Sigmoid colon (tissue), 7 donors: Measurements from ENCODE around the gene IL1RAPL2. TPM values are rescaled to one million over a fixed set of nuclear protein-coding genes. Genes with fewer than 3 reads are reported as not detected.
A peak's percentile ranks its signal among the peaks of the same experiment; 100 is the strongest.

Experiments
- DNase-seq: peaks from one replicate; pipeline ENCODE4 v3.0.0-alpha.2; 2019
- H3K27ac ChIP-seq, 4 donors: fragments of 200-600 bp; sonication (generic); one replicate each; pipeline ENCODE4 v1.5.1; 2016 to 2019; ENCODE audit warnings: mild to moderate bottlenecking in 1 of 4
- H3K27me3 ChIP-seq, 3 donors: fragments of 200-600 bp; sonication (generic); one replicate each; pipeline ENCODE4 v1.5.1; 2019; ENCODE audit warnings: mild to moderate bottlenecking in 1 of 3
- H3K36me3 ChIP-seq, 4 donors: fragments of 200-600 bp; sonication (generic); one replicate each; pipeline ENCODE4 v1.5.1; 2016 to 2019
- H3K4me1 ChIP-seq, 4 donors: fragments of 200-600 bp; sonication (generic); one replicate each; pipeline ENCODE4 v1.5.1; 2017 to 2019
- H3K4me3 ChIP-seq, 4 donors: fragments of 200-600 bp; sonication (generic); one replicate each; pipeline ENCODE4 v1.5.1; 2017 to 2019; ENCODE audit warnings: mild to moderate bottlenecking in 2 of 4, moderate library complexity in 1 of 4
- H3K9me3 ChIP-seq, 4 donors: fragments of 200-600 bp in 3 of 4; sonication (generic) in 3 of 4; one replicate each; pipeline versions ENCODE4 v1.5.1 to v1.6.1; 2013 to 2019
- EP300 ChIP-seq, 4 donors: sonication (generic); formaldehyde crosslinking; IDR thresholded peaks; one replicate each; pipeline ENCODE4 v1.6.1; 2017; ENCODE audit warnings: antibody characterized with exemption in 4 of 4
- POLR2A ChIP-seq, 2 donors: fragments of 450-650 bp; IDR thresholded peaks; one replicate each; pipeline ENCODE4 v1.6.1; 2016; ENCODE audit warnings: antibody characterized with exemption in 2 of 2, mild to moderate bottlenecking in 2 of 2, moderate library complexity in 2 of 2
- POLR2AphosphoS5 ChIP-seq, 4 donors: sonication (generic); formaldehyde crosslinking; IDR thresholded peaks; one replicate each; pipeline ENCODE4 v1.6.1; 2017; ENCODE audit warnings: antibody characterized with exemption in 4 of 4
- WGBS, 2 donors: extraction: QIAGEN DNeasy Blood & Tissue Kit; methylation state at CpG; one replicate each; pipeline ENCODE4 v1.1.7; 2013; 5-methylcytosine and 5-hydroxymethylcytosine counted together
- intact Hi-C: fragments of 100-400 bp; cut with DNase I; formaldehyde crosslinking; loops from one replicate; pipeline ENCODE4 v1.15.1; 2023
- polyA plus RNA-seq, 3 donors: library from polyadenylated mRNA; stranded (reverse); fragments of 200-250 nt; gene quantifications; one replicate each; pipeline ENCODE4 v1.2.3, GENCODE V29; 2013
- total RNA-seq, 4 donors: library from RNA; depleted of rRNA; stranded (reverse); fragments of >200 nt; gene quantifications; one replicate each; pipeline ENCODE4 v1.1.0, GENCODE V29; 2016
- TF ChIP-seq, protein P1 (sequence below), 4 experiments: fragments of 450-650 bp in 3 of 4; fragments of 200-600 bp in 1 of 4; IDR thresholded peaks; one replicate each; pipeline ENCODE4 v1.5.1; 2016 to 2019; ENCODE audit warnings: antibody characterized with exemption in 4 of 4, mild to moderate bottlenecking in 3 of 4, moderate library complexity in 2 of 4
- donor health status: healthy with polysubstance abuse.
- donor health status: Bipolar disorder and iron deficiency.
- donor health status: healthy.

The IL1RAPL2 gene
- total and polyA plus RNA-seq, 7 donors: 0.01 to 1.1 (median 0.79) TPM; not detected in 3

DNA sequence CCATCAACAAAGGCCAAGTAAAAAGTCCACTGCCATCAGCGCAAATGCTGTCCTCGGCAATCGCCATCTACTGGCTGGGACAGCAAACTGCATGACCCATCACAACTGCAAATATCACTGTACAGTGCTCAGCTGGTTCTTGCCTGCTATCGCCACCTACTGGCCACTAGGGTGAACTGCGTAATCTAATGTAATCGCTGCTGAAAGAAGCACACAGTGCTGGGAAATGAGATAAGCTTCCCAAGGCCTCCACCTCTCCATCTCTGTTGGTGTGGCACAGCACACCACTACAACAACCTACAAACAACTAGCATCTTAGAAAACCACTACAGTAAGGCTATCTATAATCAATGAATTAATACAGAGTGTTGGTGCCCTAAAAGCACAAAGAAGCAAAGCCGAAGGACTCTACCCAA, 356.2 kb downstream of the IL1RAPL2 start:
- Histone ChIP-seq H3K4me1 (no peaks in the 10 kb centered on the region), H3K27me3 (no peaks in the 10 kb centered on the region), H3K36me3 (no peaks in the 10 kb centered on the region), H3K27ac (no peak overlapping the region), H3K4me3 (no peak overlapping the region), H3K9me3 (no peaks in the 10 kb centered on the region)
- TF ChIP-seq, protein P1, sequence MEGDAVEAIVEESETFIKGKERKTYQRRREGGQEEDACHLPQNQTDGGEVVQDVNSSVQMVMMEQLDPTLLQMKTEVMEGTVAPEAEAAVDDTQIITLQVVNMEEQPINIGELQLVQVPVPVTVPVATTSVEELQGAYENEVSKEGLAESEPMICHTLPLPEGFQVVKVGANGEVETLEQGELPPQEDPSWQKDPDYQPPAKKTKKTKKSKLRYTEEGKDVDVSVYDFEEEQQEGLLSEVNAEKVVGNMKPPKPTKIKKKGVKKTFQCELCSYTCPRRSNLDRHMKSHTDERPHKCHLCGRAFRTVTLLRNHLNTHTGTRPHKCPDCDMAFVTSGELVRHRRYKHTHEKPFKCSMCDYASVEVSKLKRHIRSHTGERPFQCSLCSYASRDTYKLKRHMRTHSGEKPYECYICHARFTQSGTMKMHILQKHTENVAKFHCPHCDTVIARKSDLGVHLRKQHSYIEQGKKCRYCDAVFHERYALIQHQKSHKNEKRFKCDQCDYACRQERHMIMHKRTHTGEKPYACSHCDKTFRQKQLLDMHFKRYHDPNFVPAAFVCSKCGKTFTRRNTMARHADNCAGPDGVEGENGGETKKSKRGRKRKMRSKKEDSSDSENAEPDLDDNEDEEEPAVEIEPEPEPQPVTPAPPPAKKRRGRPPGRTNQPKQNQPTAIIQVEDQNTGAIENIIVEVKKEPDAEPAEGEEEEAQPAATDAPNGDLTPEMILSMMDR (IDR thresholded peaks at IDR 0.05): peak; percentile 39 to 58 (median 56)
- TF ChIP-seq POLR2AphosphoS5 (IDR thresholded peaks at IDR 0.05) (no peak), EP300 (IDR thresholded peaks at IDR 0.05) (no peak), POLR2A (IDR thresholded peaks at IDR 0.05) (no peak)
- peak; percentile 70 for DNase-seq
- intact Hi-C loops: no loop called here
- WGBS, 2 donors: 13 to 15% methylated on average over 7 of the region's 7 CpGs

- no peaks in the 10 kb centered on the region for H3K9me3 ChIP-seq
- TF ChIP-seq POLR2A (IDR thresholded peaks at IDR 0.05) (no peak), POLR2AphosphoS5 (IDR thresholded peaks at IDR 0.05) (no peak), EP300 (IDR thresholded peaks at IDR 0.05) (no peak)
- TF ChIP-seq, protein P1 (IDR thresholded peaks at IDR 0.05): no peak
- DNase-seq: no peak
- H3K27ac ChIP-seq: no peak overlapping the region
- no peaks in the 10 kb centered on the region for H3K27me3 ChIP-seq
- intact Hi-C loops: no loop called here
- 66 to 73% methylated on average over 2 of the region's 2 CpGs for WGBS, 2 donors
- no peak overlapping the region for H3K4me3 ChIP-seq
- H3K4me1 ChIP-seq: no peaks in the 10 kb centered on the region
- no peaks in the 10 kb centered on the region for H3K36me3 ChIP-seq
Measured at GRCh38 chrX:104929324-104929723, 363.3 kb downstream of the IL1RAPL2 start.

DNA sequence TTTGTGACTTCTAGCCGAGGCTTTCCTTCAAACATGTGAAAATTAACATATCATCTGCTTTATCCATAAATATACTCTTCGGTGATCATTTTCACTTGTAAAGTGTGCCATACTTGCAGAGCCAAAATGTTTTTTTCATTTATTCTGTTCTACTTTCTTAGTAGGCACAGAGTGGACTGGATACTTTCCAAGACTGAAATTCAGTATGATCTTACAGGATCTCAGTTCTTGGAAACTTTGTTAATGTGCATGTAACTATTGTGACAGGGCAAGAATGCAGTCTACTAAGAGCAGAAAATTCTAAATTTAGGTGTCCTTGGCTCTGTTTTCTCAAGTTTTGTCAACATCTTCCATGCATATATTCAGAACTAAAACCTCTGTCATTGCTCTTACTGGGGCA, 369.6 kb downstream of the IL1RAPL2 start:
- 81 to 85% methylated on average over 2 of the region's 2 CpGs for WGBS, 2 donors
- TF ChIP-seq EP300 (IDR thresholded peaks at IDR 0.05): no peak
- TF ChIP-seq POLR2A (IDR thresholded peaks at IDR 0.05): no peak
- TF ChIP-seq POLR2AphosphoS5 (IDR thresholded peaks at IDR 0.05): no peak
- TF ChIP-seq, protein P1 (IDR thresholded peaks at IDR 0.05): no peak
- no peak for DNase-seq

DNA sequence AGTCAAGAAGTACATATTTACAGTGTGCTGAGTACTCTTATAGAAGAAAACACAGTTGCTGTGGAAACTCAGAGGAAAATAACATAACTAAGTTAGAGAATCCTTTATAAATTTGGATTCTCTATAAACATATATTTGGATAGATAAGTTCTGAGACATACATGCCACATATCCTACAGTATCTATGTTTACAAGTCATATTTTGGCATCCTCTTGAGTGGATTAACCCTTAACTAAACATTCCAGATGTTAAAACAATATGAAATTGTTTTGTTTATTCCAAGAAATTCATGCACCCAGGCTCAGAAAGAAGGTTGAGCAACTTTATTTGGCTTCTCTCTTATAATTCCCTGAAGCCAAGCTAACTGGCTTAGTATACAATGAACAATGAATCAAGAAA, 387.3 kb downstream of the IL1RAPL2 start:
- Histone ChIP-seq H3K9me3 (no peaks in the 10 kb centered on the region), H3K4me1 (no peaks in the 10 kb centered on the region), H3K27ac (no peak overlapping the region), H3K4me3 (no peak overlapping the region), H3K27me3 (no peaks in the 10 kb centered on the region), H3K36me3 (no peaks in the 10 kb centered on the region)
- no peak for DNase-seq
- TF ChIP-seq, protein P1 (IDR thresholded peaks at IDR 0.05): no peak
- TF ChIP-seq POLR2AphosphoS5 (IDR thresholded peaks at IDR 0.05): no peak
- no peak for TF ChIP-seq EP300 (IDR thresholded peaks at IDR 0.05)
- no peak for TF ChIP-seq POLR2A (IDR thresholded peaks at IDR 0.05)
- intact Hi-C loops: no loop called here

More for the DNA sequence above, 369.6 kb downstream of the IL1RAPL2 start:
- Histone ChIP-seq H3K4me1 (no peaks in the 10 kb centered on the region), H3K9me3 (no peaks in the 10 kb centered on the region), H3K27me3 (no peaks in the 10 kb centered on the region), H3K27ac (no peak overlapping the region), H3K4me3 (no peak overlapping the region), H3K36me3 (no peaks in the 10 kb centered on the region)
- intact Hi-C loops: no loop called here

- WGBS, 2 donors: 66 to 73% methylated on average over 1 of the region's 1 CpG
- TF ChIP-seq EP300 (IDR thresholded peaks at IDR 0.05): no peak
- no peak for TF ChIP-seq POLR2A (IDR thresholded peaks at IDR 0.05)
- no peak for TF ChIP-seq POLR2AphosphoS5 (IDR thresholded peaks at IDR 0.05)
- TF ChIP-seq, protein P1 (IDR thresholded peaks at IDR 0.05): no peak
Measured at GRCh38 chrX:104961926-104962325, 395.9 kb downstream of the IL1RAPL2 start.

More at GRCh38 chrX:104961926-104962325, 395.9 kb downstream of the IL1RAPL2 start:
- Histone ChIP-seq H3K4me1 (no peaks in the 10 kb centered on the region), H3K4me3 (no peak overlapping the region), H3K9me3 (no peaks in the 10 kb centered on the region), H3K36me3 (no peaks in the 10 kb centered on the region), H3K27me3 (no peaks in the 10 kb centered on the region), H3K27ac (no peak overlapping the region)
- DNase-seq: no peak
- intact Hi-C loops: no loop called here
